Ishikawa (cell line): ENCODE results near the gene GLIS1.

Experiments
- CEBPB ChIP-seq: IDR thresholded peaks from 2 replicates; pipeline ENCODE4 v1.6.1; 2012
- CREB1 ChIP-seq: IDR thresholded peaks from 2 replicates; pipeline ENCODE4 v1.6.1; 2012; ENCODE audit warnings: low read depth
- EP300 ChIP-seq: IDR thresholded peaks from 2 replicates; pipeline ENCODE4 v1.6.1; 2012; ENCODE audit warnings: borderline replicate concordance
- FOXM1 ChIP-seq: IDR thresholded peaks from 2 replicates; pipeline ENCODE4 v1.6.1; 2012; ENCODE audit warnings: low read depth, borderline replicate concordance
- NFIC ChIP-seq: IDR thresholded peaks from 2 replicates; pipeline ENCODE4 v1.6.1; 2012
- RAD21 ChIP-seq: IDR thresholded peaks from 2 replicates; pipeline ENCODE4 v1.6.1; 2012; ENCODE audit warnings: low read depth
- TAF1 ChIP-seq: IDR thresholded peaks from 2 replicates; pipeline ENCODE4 v1.6.1; 2012; ENCODE audit warnings: low read depth, mild to moderate bottlenecking
- TCF12 ChIP-seq: IDR thresholded peaks from 2 replicates; pipeline ENCODE4 v1.6.1; 2012; ENCODE audit warnings: low read depth
- YY1 ChIP-seq: IDR thresholded peaks from 2 replicates; pipeline ENCODE4 v1.6.1; 2012; ENCODE audit warnings: low read depth
- ZBTB7A ChIP-seq: IDR thresholded peaks from 2 replicates; pipeline ENCODE4 v1.6.1; 2012; ENCODE audit warnings: low read depth
- TF ChIP-seq, protein P1 (sequence below): IDR thresholded peaks from 2 replicates; pipeline ENCODE4 v1.6.1; 2012
- TF ChIP-seq, protein P2 (sequence below): IDR thresholded peaks from 2 replicates; pipeline ENCODE4 v1.6.1; 2012; ENCODE audit warnings: low read depth, mild to moderate bottlenecking
- TF ChIP-seq, protein P3 (sequence below): IDR thresholded peaks from 2 replicates; pipeline ENCODE4 v1.6.1; 2012

DNA sequence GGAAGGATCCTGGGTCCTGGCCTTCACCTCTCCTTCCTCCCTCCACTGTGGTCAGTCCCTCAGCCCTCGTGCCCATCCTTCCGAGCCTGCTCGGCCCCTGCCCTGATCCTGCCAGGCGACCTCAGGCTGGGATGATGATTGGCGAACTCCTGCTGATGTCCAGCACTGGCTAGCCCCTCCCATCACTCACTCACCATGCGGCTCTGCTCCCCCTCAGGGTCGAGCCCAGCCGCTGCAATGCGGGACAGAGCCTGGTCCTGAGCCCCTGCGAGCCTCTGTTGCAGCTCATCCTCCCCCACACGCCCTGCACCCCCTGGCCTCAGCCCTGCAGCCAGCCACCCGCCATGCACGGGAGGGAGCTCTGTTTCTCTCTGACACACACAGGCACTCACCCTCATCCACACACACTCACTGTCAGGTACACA, 179.6 kb downstream of the GLIS1 start:
- TF ChIP-seq CREB1 (no peak), EP300 (no peak), ZBTB7A (no peak), YY1 (no peak), RAD21 (no peak), FOXM1 (no peak), NFIC (no peak), CEBPB (no peak), TCF12 (no peak), TAF1 (no peak)
- TF ChIP-seq, protein P1, sequence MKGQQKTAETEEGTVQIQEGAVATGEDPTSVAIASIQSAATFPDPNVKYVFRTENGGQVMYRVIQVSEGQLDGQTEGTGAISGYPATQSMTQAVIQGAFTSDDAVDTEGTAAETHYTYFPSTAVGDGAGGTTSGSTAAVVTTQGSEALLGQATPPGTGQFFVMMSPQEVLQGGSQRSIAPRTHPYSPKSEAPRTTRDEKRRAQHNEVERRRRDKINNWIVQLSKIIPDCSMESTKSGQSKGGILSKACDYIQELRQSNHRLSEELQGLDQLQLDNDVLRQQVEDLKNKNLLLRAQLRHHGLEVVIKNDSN: no peak
- TF ChIP-seq, protein P2, sequence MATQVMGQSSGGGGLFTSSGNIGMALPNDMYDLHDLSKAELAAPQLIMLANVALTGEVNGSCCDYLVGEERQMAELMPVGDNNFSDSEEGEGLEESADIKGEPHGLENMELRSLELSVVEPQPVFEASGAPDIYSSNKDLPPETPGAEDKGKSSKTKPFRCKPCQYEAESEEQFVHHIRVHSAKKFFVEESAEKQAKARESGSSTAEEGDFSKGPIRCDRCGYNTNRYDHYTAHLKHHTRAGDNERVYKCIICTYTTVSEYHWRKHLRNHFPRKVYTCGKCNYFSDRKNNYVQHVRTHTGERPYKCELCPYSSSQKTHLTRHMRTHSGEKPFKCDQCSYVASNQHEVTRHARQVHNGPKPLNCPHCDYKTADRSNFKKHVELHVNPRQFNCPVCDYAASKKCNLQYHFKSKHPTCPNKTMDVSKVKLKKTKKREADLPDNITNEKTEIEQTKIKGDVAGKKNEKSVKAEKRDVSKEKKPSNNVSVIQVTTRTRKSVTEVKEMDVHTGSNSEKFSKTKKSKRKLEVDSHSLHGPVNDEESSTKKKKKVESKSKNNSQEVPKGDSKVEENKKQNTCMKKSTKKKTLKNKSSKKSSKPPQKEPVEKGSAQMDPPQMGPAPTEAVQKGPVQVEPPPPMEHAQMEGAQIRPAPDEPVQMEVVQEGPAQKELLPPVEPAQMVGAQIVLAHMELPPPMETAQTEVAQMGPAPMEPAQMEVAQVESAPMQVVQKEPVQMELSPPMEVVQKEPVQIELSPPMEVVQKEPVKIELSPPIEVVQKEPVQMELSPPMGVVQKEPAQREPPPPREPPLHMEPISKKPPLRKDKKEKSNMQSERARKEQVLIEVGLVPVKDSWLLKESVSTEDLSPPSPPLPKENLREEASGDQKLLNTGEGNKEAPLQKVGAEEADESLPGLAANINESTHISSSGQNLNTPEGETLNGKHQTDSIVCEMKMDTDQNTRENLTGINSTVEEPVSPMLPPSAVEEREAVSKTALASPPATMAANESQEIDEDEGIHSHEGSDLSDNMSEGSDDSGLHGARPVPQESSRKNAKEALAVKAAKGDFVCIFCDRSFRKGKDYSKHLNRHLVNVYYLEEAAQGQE: no peak
- TF ChIP-seq, protein P3, sequence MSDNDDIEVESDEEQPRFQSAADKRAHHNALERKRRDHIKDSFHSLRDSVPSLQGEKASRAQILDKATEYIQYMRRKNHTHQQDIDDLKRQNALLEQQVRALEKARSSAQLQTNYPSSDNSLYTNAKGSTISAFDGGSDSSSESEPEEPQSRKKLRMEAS: no peak
